OCI-LY3 (cell line): Measurements from ENCODE around the gene PTPRM.

Experiments used
- EZH2phosphoT487 ChIP-seq: fragments of 200-600 bp; shearing (Covaris generic); IDR thresholded peaks from 2 replicates; pipeline ENCODE4 v1.6.1; 2018; ENCODE audit warnings: antibody characterized with exemption, mixed run types, low read depth
- TF ChIP-seq, protein P1 (sequence below): fragments of 200-600, 300-600 bp; sonication (generic); IDR thresholded peaks from 2 replicates; pipeline ENCODE4 v1.5.1; 2014; ENCODE audit warnings: antibody characterized with exemption, low read length, low read depth

DNA sequence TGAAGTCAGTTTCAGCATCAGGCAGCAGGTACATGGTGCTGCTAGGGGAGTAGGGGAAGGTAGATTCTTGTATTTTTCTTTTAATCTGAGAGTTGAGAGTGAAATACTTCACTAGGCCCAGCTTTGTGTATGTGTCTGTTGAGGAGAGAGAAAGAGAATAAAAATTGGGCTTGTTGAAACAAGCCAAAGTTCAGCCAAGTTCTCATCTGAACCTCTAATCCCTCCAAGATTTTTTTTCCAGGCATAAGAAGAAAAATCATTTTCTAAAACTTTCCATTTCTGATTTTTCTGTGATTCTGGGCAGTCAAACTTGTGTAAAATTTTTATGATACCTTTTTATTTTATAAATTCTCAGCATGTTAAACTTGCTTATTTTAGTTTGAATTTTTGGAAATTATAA lies 55.6 kb downstream of the PTPRM start:
- TF ChIP-seq, protein P1, sequence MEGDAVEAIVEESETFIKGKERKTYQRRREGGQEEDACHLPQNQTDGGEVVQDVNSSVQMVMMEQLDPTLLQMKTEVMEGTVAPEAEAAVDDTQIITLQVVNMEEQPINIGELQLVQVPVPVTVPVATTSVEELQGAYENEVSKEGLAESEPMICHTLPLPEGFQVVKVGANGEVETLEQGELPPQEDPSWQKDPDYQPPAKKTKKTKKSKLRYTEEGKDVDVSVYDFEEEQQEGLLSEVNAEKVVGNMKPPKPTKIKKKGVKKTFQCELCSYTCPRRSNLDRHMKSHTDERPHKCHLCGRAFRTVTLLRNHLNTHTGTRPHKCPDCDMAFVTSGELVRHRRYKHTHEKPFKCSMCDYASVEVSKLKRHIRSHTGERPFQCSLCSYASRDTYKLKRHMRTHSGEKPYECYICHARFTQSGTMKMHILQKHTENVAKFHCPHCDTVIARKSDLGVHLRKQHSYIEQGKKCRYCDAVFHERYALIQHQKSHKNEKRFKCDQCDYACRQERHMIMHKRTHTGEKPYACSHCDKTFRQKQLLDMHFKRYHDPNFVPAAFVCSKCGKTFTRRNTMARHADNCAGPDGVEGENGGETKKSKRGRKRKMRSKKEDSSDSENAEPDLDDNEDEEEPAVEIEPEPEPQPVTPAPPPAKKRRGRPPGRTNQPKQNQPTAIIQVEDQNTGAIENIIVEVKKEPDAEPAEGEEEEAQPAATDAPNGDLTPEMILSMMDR = no peak
- TF ChIP-seq EZH2phosphoT487 = no peak
